Vagina (tissue), 2 donors: ENCODE data around the gene PHF21B. TPM values are rescaled to one million over a fixed set of nuclear protein-coding genes. Genes with fewer than 3 reads are reported as not detected.

Experiments used
- DNase-seq, 2 donors: peaks; one replicate each; pipeline ENCODE4 v3.0.0-alpha.2; 2017; ENCODE audit errors: extremely low spot score in 2 of 2
- H3K27ac ChIP-seq: fragments of 200-600 bp; sonication (generic); one replicate; pipeline ENCODE4 v1.5.1; 2019
- H3K27me3 ChIP-seq: fragments of 200-600 bp; sonication (generic); one replicate; pipeline ENCODE4 v1.5.1; 2019
- H3K36me3 ChIP-seq, 2 donors: fragments of 200-600 bp; sonication (generic); one replicate each; pipeline ENCODE4 v1.5.1; 2017 to 2019
- H3K4me1 ChIP-seq: fragments of 200-600 bp; sonication (generic); one replicate; pipeline ENCODE4 v1.5.1; 2019
- H3K4me3 ChIP-seq, 2 donors: fragments of 200-600 bp; sonication (generic); 1 replicate in 1 of 2; 2 replicates in 1 of 2; pipeline ENCODE4 v1.5.1; 2016 to 2019
- H3K9me3 ChIP-seq: fragments of 200-600 bp; sonication (generic); one replicate; pipeline ENCODE4 v1.5.1; 2019
- CTCF ChIP-seq, 3 experiments: fragments of 450-650 bp in 2 of 3; fragments of 200-600 bp in 1 of 3; sonication (generic) in 1 of 3; IDR thresholded peaks; one replicate each; pipeline ENCODE4 v1.5.1; 2017 to 2019; ENCODE audit warnings: antibody characterized with exemption in 3 of 3, mild to moderate bottlenecking in 2 of 3, moderate library complexity in 2 of 3
- POLR2A ChIP-seq, 2 donors: fragments of 450-650 bp; IDR thresholded peaks; one replicate each; pipeline ENCODE4 v1.6.1; 2017; ENCODE audit warnings: antibody characterized with exemption in 2 of 2, mild to moderate bottlenecking in 2 of 2, moderate library complexity in 2 of 2
- POLR2AphosphoS5 ChIP-seq, 2 donors: sonication (generic); formaldehyde crosslinking; IDR thresholded peaks; one replicate each; pipeline ENCODE4 v1.9.0; 2017; ENCODE audit warnings: antibody characterized with exemption in 2 of 2, mild to moderate bottlenecking in 2 of 2, low read depth in 1 of 2; ENCODE audit not compliant: insufficient read depth in 1 of 2
- intact Hi-C: fragments of 100-400 bp; cut with DNase I; formaldehyde crosslinking; loops from one replicate; pipeline ENCODE4 v1.15.1; 2023
- total RNA-seq: library from RNA; depleted of rRNA; stranded (reverse); fragments of >200 nt; gene quantifications from one replicate; pipeline ENCODE4 v1.2.3, GENCODE V29; 2016

PHF21B gene
- total RNA-seq, 1 donor from 2014 or later, result 2.2 TPM

- H3K4me1 ChIP-seq, result no peaks in the 10 kb centered on the region
- no peaks in the 10 kb centered on the region for H3K9me3 ChIP-seq
- no peak overlapping the region for H3K27ac ChIP-seq
- H3K27me3 ChIP-seq, result no peaks in the 10 kb centered on the region
- no peak overlapping the region for H3K4me3 ChIP-seq
- intact Hi-C loops, result no loop called here
- TF ChIP-seq CTCF (IDR thresholded peaks at IDR 0.05), result no peak
- TF ChIP-seq POLR2A (IDR thresholded peaks at IDR 0.05), result no peak
- TF ChIP-seq POLR2AphosphoS5 (IDR thresholded peaks at IDR 0.05; ENCODE audit: insufficient read depth in 1 of 2, low read depth in 1 of 2), result no peak
- H3K36me3 ChIP-seq, result no peaks in the 10 kb centered on the region
- no peak for DNase-seq
Observed at GRCh38 chr22:44892803-44893730, 116.7 kb downstream of the PHF21B start.

GRCh38 chr22:44892243-44892642, 117.6 kb downstream of the PHF21B start:
- no peak for DNase-seq
- no peak overlapping the region for H3K27ac ChIP-seq
- H3K36me3 ChIP-seq, result no peaks in the 10 kb centered on the region
- H3K9me3 ChIP-seq, result no peaks in the 10 kb centered on the region
- no peaks in the 10 kb centered on the region for H3K27me3 ChIP-seq
- no peaks in the 10 kb centered on the region for H3K4me1 ChIP-seq
- no peak overlapping the region for H3K4me3 ChIP-seq
- no peak for TF ChIP-seq POLR2A (IDR thresholded peaks at IDR 0.05)
- no peak for TF ChIP-seq POLR2AphosphoS5 (IDR thresholded peaks at IDR 0.05; ENCODE audit: insufficient read depth in 1 of 2, low read depth in 1 of 2)
- no peak for TF ChIP-seq CTCF (IDR thresholded peaks at IDR 0.05)
- intact Hi-C loops, result no loop called here

- Histone ChIP-seq H3K27me3 (no peaks in the 10 kb centered on the region), H3K27ac (no peak overlapping the region), H3K4me3 (no peak overlapping the region), H3K9me3 (no peaks in the 10 kb centered on the region), H3K4me1 (no peaks in the 10 kb centered on the region), H3K36me3 (no peaks in the 10 kb centered on the region)
- no peak for TF ChIP-seq POLR2AphosphoS5 (IDR thresholded peaks at IDR 0.05; ENCODE audit: insufficient read depth in 1 of 2, low read depth in 1 of 2)
- TF ChIP-seq POLR2A (IDR thresholded peaks at IDR 0.05), result no peak
- TF ChIP-seq CTCF (IDR thresholded peaks at IDR 0.05), result no peak
- DNase-seq, result no peak
- intact Hi-C loops, result no loop called here
Observed at GRCh38 chr22:44891791-44892190, 118.0 kb downstream of the PHF21B start.

GRCh38 chr22:44891293-44891747, 118.5 kb downstream of the PHF21B start:
- intact Hi-C loops, result no loop called here
- peak in 1 of 2 donors; percentile 93 for DNase-seq

More at GRCh38 chr22:44891293-44891747, 118.5 kb downstream of the PHF21B start:
- Histone ChIP-seq H3K9me3 (no peaks in the 10 kb centered on the region), H3K36me3 (no peaks in the 10 kb centered on the region), H3K4me3 (no peak overlapping the region), H3K27ac (no peak overlapping the region), H3K27me3 (no peaks in the 10 kb centered on the region), H3K4me1 (no peaks in the 10 kb centered on the region)
- TF ChIP-seq POLR2A (IDR thresholded peaks at IDR 0.05), result no peak
- no peak for TF ChIP-seq CTCF (IDR thresholded peaks at IDR 0.05)
- TF ChIP-seq POLR2AphosphoS5 (IDR thresholded peaks at IDR 0.05; ENCODE audit: insufficient read depth in 1 of 2, low read depth in 1 of 2), result no peak
